Medulla oblongata (tissue), 1 donor: Measurements from ENCODE around the gene TMEM271.

Experiments
- DNase-seq: peaks from one replicate; pipeline ENCODE4 v3.0.0-alpha.2; 2015; ENCODE audit errors: extremely low spot score

TMEM271 gene

GRCh38 chr4:533318-534100 is 42.6 kb downstream of the TMEM271 start:
- no peak for DNase-seq

- no peak for DNase-seq
Measured at GRCh38 chr4:532588-533317, 43.3 kb downstream of the TMEM271 start.

GRCh38 chr4:531721-532565 is 44.2 kb downstream of the TMEM271 start:
- no peak for DNase-seq

DNA sequence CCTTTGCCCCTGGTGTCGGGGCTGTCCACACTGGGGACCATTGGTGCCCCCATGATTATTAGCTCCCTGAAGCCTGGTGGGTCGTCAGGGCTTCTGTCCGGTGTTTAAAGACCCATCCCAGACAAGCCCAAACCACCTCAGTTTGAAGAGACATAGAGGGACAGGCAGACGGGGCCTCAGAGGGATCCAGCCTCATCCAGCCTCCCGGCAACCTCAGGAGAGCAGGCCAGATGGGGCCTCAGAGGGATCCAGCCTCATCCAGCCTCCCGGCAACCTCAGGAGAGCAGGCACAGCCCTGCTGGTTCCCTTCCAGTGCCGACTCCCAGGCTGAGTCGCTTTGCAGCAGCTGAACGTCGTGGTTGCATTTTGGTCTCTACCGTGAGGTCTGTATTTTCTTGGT is 45.0 kb downstream of the TMEM271 start:
- DNase-seq = no peak

GRCh38 chr4:530017-530781 is 45.9 kb downstream of the TMEM271 start:
- no peak for DNase-seq

- no peak for DNase-seq
Measured at GRCh38 chr4:529563-529962, 46.5 kb downstream of the TMEM271 start.

DNA sequence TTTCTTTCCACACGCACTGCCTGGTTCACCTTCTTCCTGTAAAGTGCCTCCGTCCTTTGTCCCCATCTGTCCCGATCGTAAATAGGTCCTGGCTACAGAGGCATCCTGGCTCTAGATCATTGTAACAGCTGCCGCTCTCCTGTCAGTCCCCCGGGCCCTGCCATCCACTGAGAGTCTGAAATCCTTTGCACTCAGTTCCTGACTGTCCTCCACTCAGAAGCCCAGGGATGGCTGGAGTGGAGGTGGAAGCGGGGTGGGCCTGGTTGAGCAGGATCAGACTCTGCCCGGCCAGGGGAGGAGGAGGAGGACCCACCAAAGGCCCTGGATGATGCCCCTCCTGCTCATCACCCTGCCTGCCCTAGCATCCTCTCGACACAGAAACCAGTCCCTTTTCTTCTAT is 47.3 kb downstream of the TMEM271 start:
- no peak for DNase-seq

DNA sequence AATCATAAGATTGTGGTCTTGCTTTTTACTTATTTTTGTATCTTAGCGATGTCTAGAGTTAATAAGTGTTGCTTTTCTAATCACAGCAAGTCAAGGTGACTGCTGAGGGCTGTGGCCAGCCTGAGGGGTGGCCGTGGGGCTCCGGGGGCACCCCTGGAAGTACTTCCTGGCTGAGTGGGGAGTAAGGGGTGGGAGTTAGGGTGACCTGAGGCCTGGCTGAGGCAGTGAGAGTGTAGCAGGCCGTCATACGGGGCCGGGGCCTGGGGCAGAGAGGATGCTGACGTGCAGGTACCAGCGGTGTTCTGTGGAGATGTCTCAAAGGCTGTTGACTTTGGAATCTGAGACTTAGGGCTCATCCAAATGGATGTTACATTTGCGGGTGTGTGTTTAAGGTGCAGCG is 47.8 kb downstream of the TMEM271 start:
- no peak for DNase-seq

GRCh38 chr4:526971-527460 is 49.1 kb downstream of the TMEM271 start:
- DNase-seq = no peak

DNA sequence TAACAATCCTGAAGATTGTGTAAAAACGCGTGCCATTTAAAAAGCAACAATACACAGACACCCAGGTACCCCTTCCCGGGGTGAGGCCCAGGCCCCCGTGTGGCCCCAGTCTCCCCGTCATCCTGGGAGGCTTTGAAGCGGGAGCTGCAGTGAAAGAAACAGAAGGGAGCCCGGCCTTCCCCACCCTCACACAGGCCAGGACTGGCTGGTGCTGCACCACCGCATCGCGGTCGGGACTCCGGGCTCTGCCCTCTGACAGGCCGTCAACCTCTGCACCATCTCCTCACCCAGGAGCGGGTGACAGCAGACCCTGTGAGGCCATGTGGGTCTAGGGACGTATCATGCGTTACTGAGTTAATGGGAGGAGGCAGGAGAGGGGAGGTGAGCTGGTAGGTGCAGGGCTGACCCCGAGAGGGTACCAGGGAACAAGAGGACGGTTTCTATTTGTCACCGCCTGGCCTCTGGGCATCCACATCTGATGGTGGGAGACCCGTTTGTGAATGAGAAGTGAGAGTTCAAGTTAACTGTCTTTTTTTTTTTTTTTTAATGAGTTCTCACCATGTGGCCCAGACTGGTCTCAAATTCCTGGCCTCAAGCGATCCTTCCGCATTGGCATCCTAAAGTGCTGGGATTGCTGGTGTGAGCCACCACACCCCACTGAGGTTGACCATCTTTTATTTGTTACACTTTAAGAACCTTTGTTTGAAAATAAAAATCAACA is 49.7 kb downstream of the TMEM271 start:
- DNase-seq = no peak

DNA sequence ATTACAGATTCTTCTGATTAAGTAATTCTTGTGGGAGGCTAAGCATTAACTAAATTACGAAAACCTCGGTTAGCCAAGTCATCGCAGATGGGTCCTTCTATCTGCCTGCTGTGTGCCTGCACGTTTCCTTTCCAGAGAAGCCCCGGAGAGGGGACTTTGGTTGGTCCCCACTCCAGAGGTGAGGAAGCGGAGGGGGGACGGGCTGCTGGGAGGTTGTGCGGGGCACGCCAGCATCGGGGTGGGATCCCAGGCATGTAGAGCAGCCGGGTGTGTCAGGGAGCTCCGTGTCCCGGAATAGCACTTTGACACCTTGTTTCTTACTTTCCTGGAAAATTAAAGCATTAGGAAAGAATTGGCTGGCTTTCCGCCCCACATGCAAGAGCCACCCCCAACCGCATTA is 50.4 kb downstream of the TMEM271 start:
- no peak for DNase-seq

GRCh38 chr4:524196-524595 is 51.9 kb downstream of the TMEM271 start:
- DNase-seq = no peak
